ENCODE measurements around the gene BRSK2.

DNA sequence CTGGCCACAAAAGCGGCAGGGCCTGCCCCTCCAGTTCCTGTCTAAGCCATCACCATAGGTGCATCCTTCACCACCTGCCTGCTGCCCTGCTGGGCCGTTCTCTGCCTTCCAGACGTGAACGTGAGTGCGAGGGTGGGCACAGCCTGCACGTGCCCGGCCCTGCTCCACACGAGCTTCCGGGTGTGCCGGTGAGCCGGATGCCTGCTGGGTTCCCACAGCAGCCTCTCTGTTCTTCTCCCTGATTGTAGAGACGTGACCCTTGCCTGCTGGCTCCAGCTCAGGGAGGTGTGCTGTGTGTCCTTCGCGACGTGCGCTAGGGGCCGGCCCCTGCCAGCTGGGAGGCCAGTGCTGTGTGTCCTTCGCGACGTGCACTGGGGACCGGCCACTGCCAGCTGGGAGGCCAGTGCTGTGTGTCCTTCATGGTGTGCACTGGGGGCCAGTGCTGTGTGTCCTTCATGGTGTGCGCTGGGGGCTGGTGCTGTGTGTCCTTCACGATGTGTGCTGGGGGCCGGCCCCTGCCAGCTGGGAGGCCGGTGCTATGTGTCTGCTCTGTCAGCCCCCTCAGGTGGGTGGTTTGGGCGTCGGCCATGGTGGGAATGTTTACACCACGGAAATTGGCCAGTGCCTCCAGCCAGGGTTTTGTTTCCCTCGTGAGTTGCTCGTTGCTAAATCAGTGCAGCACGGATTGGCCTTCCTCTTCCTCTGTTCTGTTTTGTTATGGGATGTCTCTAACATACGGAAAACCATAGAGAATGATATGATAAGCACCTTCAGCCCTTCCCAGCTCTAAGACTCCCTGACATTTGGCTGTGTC lies 35.4 kb upstream of the BRSK2 start:
- TF ChIP-seq, protein P1, sequence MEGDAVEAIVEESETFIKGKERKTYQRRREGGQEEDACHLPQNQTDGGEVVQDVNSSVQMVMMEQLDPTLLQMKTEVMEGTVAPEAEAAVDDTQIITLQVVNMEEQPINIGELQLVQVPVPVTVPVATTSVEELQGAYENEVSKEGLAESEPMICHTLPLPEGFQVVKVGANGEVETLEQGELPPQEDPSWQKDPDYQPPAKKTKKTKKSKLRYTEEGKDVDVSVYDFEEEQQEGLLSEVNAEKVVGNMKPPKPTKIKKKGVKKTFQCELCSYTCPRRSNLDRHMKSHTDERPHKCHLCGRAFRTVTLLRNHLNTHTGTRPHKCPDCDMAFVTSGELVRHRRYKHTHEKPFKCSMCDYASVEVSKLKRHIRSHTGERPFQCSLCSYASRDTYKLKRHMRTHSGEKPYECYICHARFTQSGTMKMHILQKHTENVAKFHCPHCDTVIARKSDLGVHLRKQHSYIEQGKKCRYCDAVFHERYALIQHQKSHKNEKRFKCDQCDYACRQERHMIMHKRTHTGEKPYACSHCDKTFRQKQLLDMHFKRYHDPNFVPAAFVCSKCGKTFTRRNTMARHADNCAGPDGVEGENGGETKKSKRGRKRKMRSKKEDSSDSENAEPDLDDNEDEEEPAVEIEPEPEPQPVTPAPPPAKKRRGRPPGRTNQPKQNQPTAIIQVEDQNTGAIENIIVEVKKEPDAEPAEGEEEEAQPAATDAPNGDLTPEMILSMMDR (IDR thresholded peaks at IDR 0.05): no peak
- TF ChIP-seq ZFX (IDR thresholded peaks at IDR 0.05; ENCODE audit: borderline replicate concordance): no peak

Measured in 22Rv1 (cell line).